HG02938 (cell line): ENCODE results near the gene TEX13B.

ENCODE experiments used
- ATAC-seq: cut with Tn5 transposase; IDR thresholded peaks from one replicate; pipeline ENCODE4 v1.9.1; 2021; ENCODE audit warnings: mild to moderate bottlenecking, moderate library complexity; ENCODE audit not compliant: unreplicated experiment

TEX13B gene

GRCh38 chrX:107940095-107940494 is 42.1 kb downstream of the TEX13B start:
- no peak for ATAC-seq

GRCh38 chrX:107936434-107936730 is 45.8 kb downstream of the TEX13B start:
- no peak for ATAC-seq

- no peak for ATAC-seq
These were observed 46.3 kb downstream of the TEX13B start for GRCh38 chrX:107935664-107936433.

- ATAC-seq: no peak
These were observed 47.0 kb downstream of the TEX13B start for GRCh38 chrX:107935200-107935599.

GRCh38 chrX:107934262-107934661 is 47.9 kb downstream of the TEX13B start:
- ATAC-seq: no peak
